ENCODE results near the gene CCDC138. TPM values are rescaled to one million over a fixed set of nuclear protein-coding genes. Genes with fewer than 3 reads are reported as not detected.

CCDC138 gene
- total and polyA plus RNA-seq, 2 of the 13 experiments (the other 11 are each of a cell fraction or from before 2014, with no cell fraction given), result 5.6 to 32.5 TPM

- H3K4me1 ChIP-seq (ENCODE audit: insufficient read depth, low read length), result no peaks in the 10 kb centered on the region
- ATAC-seq (no peak), DNase-seq (ENCODE audit: low spot score) (no peak), FAIRE-seq (no peak)
- no peaks in the 10 kb centered on the region for H3K27me3 ChIP-seq (ENCODE audit: control insufficient read depth in 1 of 2, insufficient read depth in 2 of 2, low read length in 2 of 2)
- no peaks in the 10 kb centered on the region for H3K9me3 ChIP-seq (ENCODE audit: low read length)
- no peak overlapping the region for H3K4me3 ChIP-seq (replicated peaks in 1 of 3; ENCODE audit: insufficient read depth in 1 of 3, low read depth in 2 of 3, low read length in 3 of 3)
- H4K20me1 ChIP-seq (ENCODE audit: insufficient read depth, low read length), result no peaks in the 10 kb centered on the region
- ChIA-PET CTCF (ENCODE audit: low intra/inter-chr PET ratio, low total read pairs) (no interaction called here), POLR2A (no interaction called here)
- no peak overlapping the region for H3K9ac ChIP-seq (ENCODE audit: insufficient read depth, low read depth, low read length)
- no peak overlapping the region for H3K4me2 ChIP-seq (ENCODE audit: low read depth, low read length)
- no peaks in the 10 kb centered on the region for H3K36me3 ChIP-seq (replicated peaks in 1 of 2; ENCODE audit: control insufficient read depth in 1 of 2, insufficient read depth in 2 of 2, low read length in 2 of 2)
- no TSS peak for BruUV-seq (replicated peaks)
- no peak overlapping the region for H3K27ac ChIP-seq (ENCODE audit: extremely low read length, insufficient read depth, low read length)
- intact Hi-C loops (cut with micrococcal nuclease; ENCODE audit: unreplicated experiment), result no loop called here
- WGBS (ENCODE audit: low lambda C conversion rate), result 76% methylated on average over 12 of the region's 13 CpGs
- no peak overlapping the region for H2AFZ ChIP-seq (ENCODE audit: low read length)
- no peaks in the 10 kb centered on the region for H3K79me2 ChIP-seq (ENCODE audit: insufficient read depth, low read length)
- in situ Hi-C loops (cut with HindIII; ENCODE audit: extremely low pct_ligation_motif_present, low pct_unique_long_range_greater_than_20kb), result no loop called here
- TF ChIP-seq AKAP8 (CRISPR knock-in tag; IDR thresholded peaks at IDR 0.05), result no peak
- no peak for TF ChIP-seq NPAS2 (CRISPR knock-in tag; IDR thresholded peaks at IDR 0.05; ENCODE audit: borderline replicate concordance)
- TF ChIP-seq TSC22D2 (CRISPR knock-in tag; IDR thresholded peaks at IDR 0.05; ENCODE audit: borderline replicate concordance), result no peak
- TF ChIP-seq PRDM4 (CRISPR knock-in tag; IDR thresholded peaks at IDR 0.05; ENCODE audit: borderline replicate concordance), result no peak
- no peak for TF ChIP-seq BCL3 (CRISPR knock-in tag; IDR thresholded peaks at IDR 0.05)
- TF ChIP-seq ZNF367 (CRISPR knock-in tag; IDR thresholded peaks at IDR 0.05; ENCODE audit: borderline replicate concordance), result no peak
- no peak for TF ChIP-seq ATF4 (CRISPR knock-in tag; IDR thresholded peaks at IDR 0.05)
- TF ChIP-seq ZNF543 (CRISPR knock-in tag; IDR thresholded peaks at IDR 0.05), result no peak
- TF ChIP-seq ZNF672 (CRISPR knock-in tag; IDR thresholded peaks at IDR 0.05), result no peak
Observed at GRCh38 chr2:108896741-108897140, 110.2 kb downstream of the CCDC138 start.

All from HepG2 (cell line).